Retinal pigment epithelial cell (primary cell): ENCODE results near the gene ZBTB38.

Source experiments
- DNase-seq: peaks from one replicate; pipeline ENCODE4 v3.0.0-alpha.2; 2010; ENCODE audit warnings: low read depth
- H3K4me3 ChIP-seq: 2 replicates; pipeline ENCODE4 v1.5.1; 2011; ENCODE audit warnings: mild to moderate bottlenecking, low read length, control low read depth, moderate library complexity
- TF ChIP-seq, protein P1 (sequence below): conservative IDR thresholded peaks from 2 replicates; pipeline ENCODE4 v1.5.1; 2011; ENCODE audit warnings: low read depth, low read length, control low read depth, inconsistent platforms

The ZBTB38 gene

GRCh38 chr3:141380987-141381386 is 12.7 kb downstream of the ZBTB38 start:
- TF ChIP-seq, protein P1, sequence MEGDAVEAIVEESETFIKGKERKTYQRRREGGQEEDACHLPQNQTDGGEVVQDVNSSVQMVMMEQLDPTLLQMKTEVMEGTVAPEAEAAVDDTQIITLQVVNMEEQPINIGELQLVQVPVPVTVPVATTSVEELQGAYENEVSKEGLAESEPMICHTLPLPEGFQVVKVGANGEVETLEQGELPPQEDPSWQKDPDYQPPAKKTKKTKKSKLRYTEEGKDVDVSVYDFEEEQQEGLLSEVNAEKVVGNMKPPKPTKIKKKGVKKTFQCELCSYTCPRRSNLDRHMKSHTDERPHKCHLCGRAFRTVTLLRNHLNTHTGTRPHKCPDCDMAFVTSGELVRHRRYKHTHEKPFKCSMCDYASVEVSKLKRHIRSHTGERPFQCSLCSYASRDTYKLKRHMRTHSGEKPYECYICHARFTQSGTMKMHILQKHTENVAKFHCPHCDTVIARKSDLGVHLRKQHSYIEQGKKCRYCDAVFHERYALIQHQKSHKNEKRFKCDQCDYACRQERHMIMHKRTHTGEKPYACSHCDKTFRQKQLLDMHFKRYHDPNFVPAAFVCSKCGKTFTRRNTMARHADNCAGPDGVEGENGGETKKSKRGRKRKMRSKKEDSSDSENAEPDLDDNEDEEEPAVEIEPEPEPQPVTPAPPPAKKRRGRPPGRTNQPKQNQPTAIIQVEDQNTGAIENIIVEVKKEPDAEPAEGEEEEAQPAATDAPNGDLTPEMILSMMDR: no peak
- no peak overlapping the region for H3K4me3 ChIP-seq

DNA sequence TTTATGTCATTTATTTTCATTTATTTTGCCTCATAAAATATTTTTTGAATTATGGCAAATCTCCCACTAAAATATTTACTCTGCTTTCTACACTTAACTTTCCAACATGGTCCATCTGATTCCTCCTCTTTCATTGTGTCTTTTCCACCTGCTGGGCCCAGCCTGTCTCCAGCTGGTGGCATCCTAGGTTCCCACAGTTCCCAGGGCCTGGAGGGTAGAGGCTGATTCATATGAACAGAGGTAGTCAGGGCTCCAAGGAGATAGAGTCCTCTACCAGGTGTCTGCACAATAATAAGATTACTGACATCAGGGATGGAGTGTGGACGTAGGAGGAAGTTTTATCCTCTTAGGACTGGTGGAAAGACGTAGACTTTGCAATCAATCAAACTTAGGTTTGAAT is 14.3 kb downstream of the ZBTB38 start:
- no peak for DNase-seq
- TF ChIP-seq, protein P1: no peak
- no peak overlapping the region for H3K4me3 ChIP-seq

More at GRCh38 chr3:141380987-141381386, 12.7 kb downstream of the ZBTB38 start:
- DNase-seq: no peak

- TF ChIP-seq, protein P1: no peak
- DNase-seq: peak; percentile 61
- H3K4me3 ChIP-seq: peak overlapping the region; percentile 16
Measured at GRCh38 chr3:141383555-141384129, 15.3 kb downstream of the ZBTB38 start.

GRCh38 chr3:141384157-141384556 is 15.9 kb downstream of the ZBTB38 start:
- TF ChIP-seq, protein P1: no peak
- H3K4me3 ChIP-seq: no peak overlapping the region
- DNase-seq: no peak

GRCh38 chr3:141384575-141384974 is 16.3 kb downstream of the ZBTB38 start:
- H3K4me3 ChIP-seq: no peak overlapping the region
- no peak for DNase-seq
- TF ChIP-seq, protein P1: no peak

DNA sequence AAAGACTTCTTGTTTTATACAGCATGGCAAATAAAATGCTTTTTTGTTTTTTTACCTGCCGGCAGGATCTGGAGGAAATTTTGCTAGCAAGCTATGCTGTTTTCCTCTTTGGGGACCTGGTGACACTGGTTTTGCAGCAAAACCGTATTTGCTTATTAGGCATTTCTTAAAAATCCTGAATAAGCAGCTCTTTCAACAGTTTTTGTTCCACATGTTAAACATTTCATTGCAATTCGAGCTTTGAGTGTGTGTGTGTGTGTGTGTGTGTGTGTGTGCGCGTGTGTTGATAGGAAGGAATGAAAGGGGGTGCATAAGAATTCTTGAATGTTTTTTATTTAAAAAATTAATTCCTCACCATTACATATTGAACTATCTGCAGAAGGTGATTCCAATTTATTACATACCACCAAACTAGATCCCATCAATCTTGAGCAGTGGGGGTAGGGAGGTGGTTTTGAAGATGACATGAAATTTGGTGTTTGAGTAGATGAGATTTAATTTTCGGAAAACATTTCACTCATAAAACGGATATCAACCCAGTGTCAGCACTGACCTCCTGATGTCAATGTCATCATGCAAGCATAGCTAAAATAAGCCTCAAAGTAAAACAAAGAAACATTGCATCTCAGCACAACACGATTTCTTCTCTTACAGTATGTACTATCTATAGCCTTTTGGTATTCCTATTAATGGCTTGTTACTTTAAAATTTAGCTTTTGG is 17.3 kb downstream of the ZBTB38 start:
- peak overlapping the region; percentile 4 for H3K4me3 ChIP-seq
- DNase-seq: no peak
- TF ChIP-seq, protein P1: no peak

DNA sequence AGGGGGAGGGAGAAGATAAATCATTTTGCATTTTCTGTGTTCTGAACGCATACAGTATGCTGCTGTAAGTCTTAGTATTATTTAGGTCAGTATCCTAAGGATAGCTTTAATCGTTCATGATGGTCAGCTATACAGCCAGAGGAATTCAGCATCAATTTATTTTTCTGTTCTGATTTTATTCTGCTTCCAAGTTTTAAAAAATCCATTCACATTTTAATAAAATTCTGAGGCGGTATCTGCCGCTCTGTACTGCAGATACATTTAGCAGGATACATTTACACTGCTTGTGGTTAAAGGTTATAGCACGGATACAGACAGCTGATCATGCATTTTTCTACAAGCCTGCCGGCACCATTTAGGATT is 17.8 kb downstream of the ZBTB38 start:
- TF ChIP-seq, protein P1: no peak
- H3K4me3 ChIP-seq: peak overlapping the region; percentile 4
- no peak for DNase-seq
